ENCODE results near the gene ABCC12. TPM values are rescaled to one million over a fixed set of nuclear protein-coding genes. Genes with fewer than 3 reads are reported as not detected.

Gene ABCC12
- total and polyA plus RNA-seq, 4 donors, result 0.25 TPM; not detected in 3

DNA sequence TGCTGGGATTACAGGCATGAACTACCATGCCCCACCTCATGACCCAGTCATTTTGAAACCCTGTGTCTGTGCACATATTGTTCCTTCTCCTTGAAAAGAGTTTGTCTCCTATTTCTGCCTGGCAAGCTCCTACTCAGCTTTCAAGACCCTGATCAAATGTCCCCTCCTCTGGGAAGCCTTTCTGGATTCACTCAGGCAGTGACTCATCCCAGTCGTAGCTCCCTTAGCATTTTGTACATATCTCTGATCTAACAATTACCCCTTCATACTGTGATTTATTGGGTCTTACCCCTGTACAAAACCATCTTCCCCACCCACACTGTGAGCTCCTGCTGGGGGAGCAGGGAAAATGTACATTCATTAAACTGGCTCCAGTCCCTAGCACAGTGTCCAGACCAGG lies 18.1 kb upstream of the ABCC12 start:
- no peaks in the 10 kb centered on the region for H3K27me3 ChIP-seq (ENCODE audit: control insufficient read depth in 4 of 4, insufficient read depth in 4 of 4, low read length in 3 of 4)
- 87% methylated on average over 1 of the region's 1 CpG for WGBS
- H3K4me3 ChIP-seq (ENCODE audit: low read depth in 1 of 3, low read length in 3 of 3), result no peak overlapping the region
- no peaks in the 10 kb centered on the region for H3K36me3 ChIP-seq (ENCODE audit: control insufficient read depth in 4 of 4, insufficient read depth in 3 of 4, low read depth in 1 of 4, low read length in 3 of 4)
- H3K27ac ChIP-seq (ENCODE audit: low read depth in 1 of 2, low read length in 2 of 2), result no peak overlapping the region
- H3K9me3 ChIP-seq (ENCODE audit: control insufficient read depth in 4 of 4, low read length in 3 of 4), result no peaks in the 10 kb centered on the region
- no peak for TF ChIP-seq HNF4G (IDR thresholded peaks at IDR 0.05)
- TF ChIP-seq RXRA (IDR thresholded peaks at IDR 0.05), result no peak
- TF ChIP-seq RAD21 (IDR thresholded peaks at IDR 0.05), result no peak
- TF ChIP-seq FOXA2 (IDR thresholded peaks at IDR 0.05), result no peak
- TF ChIP-seq HNF4A (conservative IDR thresholded peaks at IDR 0.05), result no peak
- TF ChIP-seq JUND (IDR thresholded peaks at IDR 0.05), result no peak
- TF ChIP-seq SP1 (IDR thresholded peaks at IDR 0.05), result no peak
- TF ChIP-seq, protein P1, sequence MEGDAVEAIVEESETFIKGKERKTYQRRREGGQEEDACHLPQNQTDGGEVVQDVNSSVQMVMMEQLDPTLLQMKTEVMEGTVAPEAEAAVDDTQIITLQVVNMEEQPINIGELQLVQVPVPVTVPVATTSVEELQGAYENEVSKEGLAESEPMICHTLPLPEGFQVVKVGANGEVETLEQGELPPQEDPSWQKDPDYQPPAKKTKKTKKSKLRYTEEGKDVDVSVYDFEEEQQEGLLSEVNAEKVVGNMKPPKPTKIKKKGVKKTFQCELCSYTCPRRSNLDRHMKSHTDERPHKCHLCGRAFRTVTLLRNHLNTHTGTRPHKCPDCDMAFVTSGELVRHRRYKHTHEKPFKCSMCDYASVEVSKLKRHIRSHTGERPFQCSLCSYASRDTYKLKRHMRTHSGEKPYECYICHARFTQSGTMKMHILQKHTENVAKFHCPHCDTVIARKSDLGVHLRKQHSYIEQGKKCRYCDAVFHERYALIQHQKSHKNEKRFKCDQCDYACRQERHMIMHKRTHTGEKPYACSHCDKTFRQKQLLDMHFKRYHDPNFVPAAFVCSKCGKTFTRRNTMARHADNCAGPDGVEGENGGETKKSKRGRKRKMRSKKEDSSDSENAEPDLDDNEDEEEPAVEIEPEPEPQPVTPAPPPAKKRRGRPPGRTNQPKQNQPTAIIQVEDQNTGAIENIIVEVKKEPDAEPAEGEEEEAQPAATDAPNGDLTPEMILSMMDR (IDR thresholded peaks at IDR 0.05; ENCODE audit: low read depth, low read length, missing input control), result no peak
- DNase-seq (ENCODE audit: low spot score), result no peak
- no peak overlapping the region for H3K9ac ChIP-seq (ENCODE audit: low read depth in 1 of 2, low read length in 2 of 2)
- H3K4me1 ChIP-seq (ENCODE audit: control insufficient read depth in 4 of 4, insufficient read depth in 4 of 4, low read length in 3 of 4), result no peaks in the 10 kb centered on the region

DNA sequence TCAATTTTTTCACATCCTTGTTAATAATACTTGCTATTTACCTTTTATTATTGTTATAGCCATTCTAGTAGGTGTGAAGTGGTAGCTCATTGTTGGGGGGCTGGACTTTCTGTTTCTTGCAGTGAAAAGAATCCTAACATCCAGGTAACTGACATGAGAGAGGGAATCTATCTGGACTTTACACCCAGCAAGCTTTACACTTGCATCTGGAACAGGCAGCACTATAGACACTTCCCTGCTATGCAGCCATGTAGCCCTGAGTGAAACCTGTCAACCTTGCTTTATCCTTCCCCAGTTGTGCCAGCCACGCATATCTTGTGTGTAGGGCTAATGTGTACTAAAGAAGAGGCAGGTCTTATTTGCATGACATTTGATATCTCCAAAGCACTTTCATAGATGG lies 16.9 kb upstream of the ABCC12 start:
- no peaks in the 10 kb centered on the region for H3K27me3 ChIP-seq (ENCODE audit: control insufficient read depth in 4 of 4, insufficient read depth in 4 of 4, low read length in 3 of 4)
- no peaks in the 10 kb centered on the region for H3K9me3 ChIP-seq (ENCODE audit: control insufficient read depth in 4 of 4, low read length in 3 of 4)
- 85% methylated on average over 1 of the region's 1 CpG for WGBS
- no peaks in the 10 kb centered on the region for H3K4me1 ChIP-seq (ENCODE audit: control insufficient read depth in 4 of 4, insufficient read depth in 4 of 4, low read length in 3 of 4)
- H3K4me3 ChIP-seq (ENCODE audit: low read depth in 1 of 3, low read length in 3 of 3), result no peak overlapping the region
- no peak overlapping the region for H3K27ac ChIP-seq (ENCODE audit: low read depth in 1 of 2, low read length in 2 of 2)
- no peak overlapping the region for H3K9ac ChIP-seq (ENCODE audit: low read depth in 1 of 2, low read length in 2 of 2)
- TF ChIP-seq HNF4A (conservative IDR thresholded peaks at IDR 0.05), result peak in 1 of 2 donors; percentile 13
- no peak for TF ChIP-seq TAF1 (conservative IDR thresholded peaks at IDR 0.05)
- no peak for TF ChIP-seq SP1 (IDR thresholded peaks at IDR 0.05)
- TF ChIP-seq RAD21 (IDR thresholded peaks at IDR 0.05), result no peak
- TF ChIP-seq, protein P2, sequence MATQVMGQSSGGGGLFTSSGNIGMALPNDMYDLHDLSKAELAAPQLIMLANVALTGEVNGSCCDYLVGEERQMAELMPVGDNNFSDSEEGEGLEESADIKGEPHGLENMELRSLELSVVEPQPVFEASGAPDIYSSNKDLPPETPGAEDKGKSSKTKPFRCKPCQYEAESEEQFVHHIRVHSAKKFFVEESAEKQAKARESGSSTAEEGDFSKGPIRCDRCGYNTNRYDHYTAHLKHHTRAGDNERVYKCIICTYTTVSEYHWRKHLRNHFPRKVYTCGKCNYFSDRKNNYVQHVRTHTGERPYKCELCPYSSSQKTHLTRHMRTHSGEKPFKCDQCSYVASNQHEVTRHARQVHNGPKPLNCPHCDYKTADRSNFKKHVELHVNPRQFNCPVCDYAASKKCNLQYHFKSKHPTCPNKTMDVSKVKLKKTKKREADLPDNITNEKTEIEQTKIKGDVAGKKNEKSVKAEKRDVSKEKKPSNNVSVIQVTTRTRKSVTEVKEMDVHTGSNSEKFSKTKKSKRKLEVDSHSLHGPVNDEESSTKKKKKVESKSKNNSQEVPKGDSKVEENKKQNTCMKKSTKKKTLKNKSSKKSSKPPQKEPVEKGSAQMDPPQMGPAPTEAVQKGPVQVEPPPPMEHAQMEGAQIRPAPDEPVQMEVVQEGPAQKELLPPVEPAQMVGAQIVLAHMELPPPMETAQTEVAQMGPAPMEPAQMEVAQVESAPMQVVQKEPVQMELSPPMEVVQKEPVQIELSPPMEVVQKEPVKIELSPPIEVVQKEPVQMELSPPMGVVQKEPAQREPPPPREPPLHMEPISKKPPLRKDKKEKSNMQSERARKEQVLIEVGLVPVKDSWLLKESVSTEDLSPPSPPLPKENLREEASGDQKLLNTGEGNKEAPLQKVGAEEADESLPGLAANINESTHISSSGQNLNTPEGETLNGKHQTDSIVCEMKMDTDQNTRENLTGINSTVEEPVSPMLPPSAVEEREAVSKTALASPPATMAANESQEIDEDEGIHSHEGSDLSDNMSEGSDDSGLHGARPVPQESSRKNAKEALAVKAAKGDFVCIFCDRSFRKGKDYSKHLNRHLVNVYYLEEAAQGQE (IDR thresholded peaks at IDR 0.05), result no peak
- TF ChIP-seq, protein P3, sequence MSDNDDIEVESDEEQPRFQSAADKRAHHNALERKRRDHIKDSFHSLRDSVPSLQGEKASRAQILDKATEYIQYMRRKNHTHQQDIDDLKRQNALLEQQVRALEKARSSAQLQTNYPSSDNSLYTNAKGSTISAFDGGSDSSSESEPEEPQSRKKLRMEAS (IDR thresholded peaks at IDR 0.05), result no peak
- TF ChIP-seq, protein P4, sequence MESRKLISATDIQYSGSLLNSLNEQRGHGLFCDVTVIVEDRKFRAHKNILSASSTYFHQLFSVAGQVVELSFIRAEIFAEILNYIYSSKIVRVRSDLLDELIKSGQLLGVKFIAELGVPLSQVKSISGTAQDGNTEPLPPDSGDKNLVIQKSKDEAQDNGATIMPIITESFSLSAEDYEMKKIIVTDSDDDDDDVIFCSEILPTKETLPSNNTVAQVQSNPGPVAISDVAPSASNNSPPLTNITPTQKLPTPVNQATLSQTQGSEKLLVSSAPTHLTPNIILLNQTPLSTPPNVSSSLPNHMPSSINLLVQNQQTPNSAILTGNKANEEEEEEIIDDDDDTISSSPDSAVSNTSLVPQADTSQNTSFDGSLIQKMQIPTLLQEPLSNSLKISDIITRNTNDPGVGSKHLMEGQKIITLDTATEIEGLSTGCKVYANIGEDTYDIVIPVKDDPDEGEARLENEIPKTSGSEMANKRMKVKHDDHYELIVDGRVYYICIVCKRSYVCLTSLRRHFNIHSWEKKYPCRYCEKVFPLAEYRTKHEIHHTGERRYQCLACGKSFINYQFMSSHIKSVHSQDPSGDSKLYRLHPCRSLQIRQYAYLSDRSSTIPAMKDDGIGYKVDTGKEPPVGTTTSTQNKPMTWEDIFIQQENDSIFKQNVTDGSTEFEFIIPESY (IDR thresholded peaks at IDR 0.05), result no peak
- no peak for DNase-seq (ENCODE audit: low spot score)
- H3K36me3 ChIP-seq (ENCODE audit: control insufficient read depth in 4 of 4, insufficient read depth in 3 of 4, low read depth in 1 of 4, low read length in 3 of 4), result no peaks in the 10 kb centered on the region
